Measurements from ENCODE around the gene ZFP3.
"Not testable (repeated sequence)": the region's sequence is repeated elsewhere in the genome, so short reads cannot be mapped to it uniquely, and the experiment has no call there.

Gene ZFP3

DNA sequence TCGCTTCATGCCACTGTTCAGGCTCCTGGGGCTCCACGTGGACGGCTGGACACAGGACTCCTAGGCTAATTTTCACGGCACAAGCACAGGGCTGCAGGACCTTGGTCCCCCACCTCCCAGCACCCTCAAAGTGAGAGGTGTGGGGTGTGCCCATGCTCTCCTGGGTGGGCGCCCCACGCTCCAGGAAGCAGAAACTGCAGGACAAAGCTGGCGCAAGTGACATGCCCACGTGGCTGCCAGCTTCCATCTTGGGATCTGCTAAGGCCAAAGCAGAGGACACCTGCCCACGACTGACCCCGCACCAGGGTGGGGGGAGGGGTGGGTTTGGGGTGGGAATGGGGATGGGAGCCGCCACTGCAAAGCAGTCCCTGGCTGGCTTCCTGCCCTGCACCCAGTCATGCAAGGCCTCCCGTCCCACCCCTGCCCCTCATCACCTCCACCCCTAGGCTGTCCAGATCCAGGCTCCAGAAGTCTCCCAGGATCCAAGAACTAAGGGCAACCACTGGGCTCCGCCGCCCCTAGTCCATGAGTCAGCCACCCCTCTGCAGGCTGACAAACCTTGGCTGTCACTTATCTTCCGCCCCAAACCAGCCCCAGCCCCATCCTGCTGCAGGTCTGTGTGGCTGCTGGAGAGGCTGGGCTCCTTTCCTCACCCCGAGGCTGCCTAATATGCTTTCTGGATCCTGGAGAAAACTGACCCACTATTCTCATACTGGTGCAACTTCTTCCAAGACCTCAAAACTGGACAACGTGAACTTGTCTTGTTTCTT, 48.6 kb downstream of the ZFP3 start:
- no peak for DNase-seq

DNA sequence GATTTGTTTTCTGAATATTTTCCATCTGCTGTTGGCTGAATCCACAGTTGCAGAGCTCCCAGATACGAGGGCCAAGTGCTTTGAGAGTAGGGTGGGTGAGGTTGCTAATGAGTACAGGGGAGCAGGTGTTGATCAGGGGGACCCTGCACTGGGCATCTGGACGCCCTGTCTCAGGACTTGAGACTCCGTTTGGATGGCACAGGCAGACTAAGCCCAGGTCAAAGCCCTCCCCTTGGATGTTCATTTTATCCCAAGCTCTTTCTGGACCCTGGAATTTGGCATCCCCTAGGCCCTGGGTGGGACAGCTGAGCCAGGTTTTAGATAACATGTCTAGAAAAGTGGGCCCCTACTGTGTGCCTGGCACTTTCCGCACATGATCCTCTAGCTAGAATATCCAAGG, 49.6 kb downstream of the ZFP3 start:
- no peak for DNase-seq

DNA sequence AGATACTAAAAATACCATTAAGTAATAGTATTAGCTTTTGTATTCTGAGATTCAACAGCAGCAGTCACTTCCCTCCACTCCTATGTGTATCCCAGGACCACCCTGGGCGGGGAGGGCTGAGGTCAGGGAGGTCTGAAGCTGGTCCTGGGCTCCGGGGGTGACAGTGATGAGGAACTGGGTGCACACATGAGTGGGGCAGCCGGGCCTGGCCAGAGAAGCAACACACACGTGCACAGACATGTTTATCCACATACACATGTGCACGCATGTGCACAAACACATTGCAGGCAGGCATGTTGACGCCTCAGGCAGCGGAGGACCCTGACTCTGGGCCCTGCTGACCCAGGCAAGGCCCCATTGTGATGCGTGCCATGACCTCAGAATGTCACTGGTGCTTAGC, 50.1 kb downstream of the ZFP3 start:
- not testable (repeated sequence) for DNase-seq

- no peak for DNase-seq
These were observed 50.8 kb downstream of the ZFP3 start for GRCh38 chr17:5128905-5129535.

DNA sequence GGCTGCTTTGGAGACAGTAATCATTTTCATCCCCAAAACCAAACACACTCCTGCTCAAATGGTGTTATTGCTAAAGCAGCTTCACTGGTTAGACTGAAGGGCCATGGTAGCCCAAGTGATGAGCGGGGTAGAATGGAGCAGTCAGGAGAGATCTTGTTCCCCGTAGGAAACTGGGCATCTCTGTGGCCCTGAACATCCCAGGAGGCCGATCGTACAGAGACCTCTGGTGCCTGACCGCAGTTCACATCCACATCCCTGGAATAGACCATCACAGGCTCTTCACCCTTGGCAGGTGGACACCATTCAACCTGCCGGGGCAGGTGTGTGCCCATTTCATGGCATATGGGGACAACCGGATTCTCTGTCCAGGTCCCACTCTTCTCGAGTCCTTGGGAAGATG, 51.5 kb downstream of the ZFP3 start:
- not testable (repeated sequence) for DNase-seq

DNA sequence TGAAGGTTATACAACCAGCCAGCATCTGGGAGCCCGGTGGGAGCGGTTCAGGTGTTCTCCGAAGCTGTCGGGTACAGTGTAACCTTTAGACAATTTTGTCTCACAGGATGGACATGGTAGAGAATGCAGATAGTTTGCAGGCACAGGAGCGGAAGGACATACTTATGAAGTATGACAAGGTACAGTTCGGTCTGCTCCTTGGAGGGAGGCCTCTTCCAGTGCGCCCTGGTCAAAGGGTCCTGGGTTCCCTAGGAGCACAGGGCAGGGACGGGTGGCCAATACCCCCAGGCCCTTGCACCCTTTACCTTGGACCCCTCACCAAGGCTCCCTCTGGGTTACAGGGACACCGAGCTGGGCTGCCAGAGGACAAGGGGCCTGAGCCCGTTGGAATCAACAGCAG, 52.0 kb downstream of the ZFP3 start:
- not testable (repeated sequence) for DNase-seq

GRCh38 chr17:5130687-5131086, 52.4 kb downstream of the ZFP3 start:
- not testable (repeated sequence) for DNase-seq

GRCh38 chr17:5131146-5131715, 53.0 kb downstream of the ZFP3 start:
- DNase-seq: no peak

DNA sequence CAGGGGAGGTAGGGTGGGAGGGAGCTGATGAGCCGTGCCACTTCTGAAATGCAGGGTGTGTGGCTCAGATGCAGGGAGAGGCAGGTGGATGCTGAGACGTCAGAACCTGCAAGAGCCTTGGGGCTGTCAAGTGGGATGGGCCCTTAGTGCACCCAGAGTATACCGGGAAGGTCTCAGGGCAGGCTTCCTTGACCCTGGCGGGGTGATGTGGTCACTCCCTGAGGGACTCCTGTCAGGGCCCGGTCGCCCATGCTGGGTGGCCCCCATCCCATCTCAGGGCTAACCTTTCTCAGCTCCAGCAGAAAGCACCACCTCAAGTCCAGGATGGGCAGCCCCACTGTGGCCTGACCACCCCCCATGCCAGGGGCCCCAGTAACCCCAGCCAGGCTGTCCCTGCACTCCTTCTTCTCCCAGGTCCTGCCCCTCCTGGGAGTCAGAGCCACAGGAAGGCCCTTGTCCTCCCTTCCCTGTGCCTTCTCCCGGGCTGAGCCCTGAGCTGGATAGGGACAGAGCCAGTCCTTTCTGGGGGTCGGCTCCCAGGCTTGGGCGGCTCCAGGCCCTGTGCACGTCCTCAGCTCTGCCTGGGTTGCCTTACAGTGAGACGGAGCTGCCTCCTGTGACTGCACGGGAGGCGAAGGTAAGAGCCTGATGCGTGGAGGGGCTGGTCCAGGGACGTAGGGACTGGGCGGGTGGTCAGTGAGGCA, 53.7 kb downstream of the ZFP3 start:
- not testable (repeated sequence) for DNase-seq

DNA sequence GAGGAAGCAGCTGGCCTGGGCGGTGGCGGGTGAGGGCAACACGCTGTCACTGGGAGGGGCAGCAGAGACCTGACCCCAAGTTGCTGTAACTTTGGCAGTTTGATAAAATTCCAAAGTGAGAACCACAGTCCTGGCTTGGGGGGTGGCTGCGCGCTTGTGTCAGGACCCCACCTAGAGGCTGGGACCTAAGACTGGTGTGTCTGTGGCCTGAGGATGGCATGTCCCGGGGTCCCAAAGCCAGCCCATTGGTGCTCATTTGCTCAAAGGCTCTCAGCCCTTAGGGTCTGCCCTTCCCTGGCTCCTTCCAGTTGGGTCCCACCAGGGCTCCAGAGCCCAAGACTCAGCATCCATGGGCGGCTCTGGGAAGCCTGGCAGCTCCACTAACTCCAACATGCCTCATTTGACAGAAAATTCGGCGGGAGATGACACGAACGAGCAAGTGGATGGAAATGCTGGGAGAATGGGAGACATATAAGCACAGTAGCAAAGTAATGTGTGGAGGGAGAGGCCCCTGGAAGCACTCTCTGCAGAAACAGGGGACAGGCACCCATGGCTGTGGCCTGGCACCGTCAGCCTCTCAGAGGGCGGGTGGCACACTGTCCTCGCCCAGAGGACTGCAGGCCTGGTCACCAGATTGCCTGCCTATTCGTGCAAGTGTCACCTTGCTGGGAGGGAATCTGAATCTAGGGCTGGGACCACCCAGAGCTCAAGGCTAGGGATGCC, 54.4 kb downstream of the ZFP3 start:
- not testable (repeated sequence) for DNase-seq

GRCh38 chr17:5133311-5133710, 55.0 kb downstream of the ZFP3 start:
- no peak for DNase-seq

GRCh38 chr17:5133961-5134360, 55.7 kb downstream of the ZFP3 start:
- not testable (repeated sequence) for DNase-seq

GRCh38 chr17:5134571-5134970, 56.3 kb downstream of the ZFP3 start:
- not testable (repeated sequence) for DNase-seq

- not testable (repeated sequence) for DNase-seq
These were observed 57.0 kb downstream of the ZFP3 start for GRCh38 chr17:5135131-5135712.

DNA sequence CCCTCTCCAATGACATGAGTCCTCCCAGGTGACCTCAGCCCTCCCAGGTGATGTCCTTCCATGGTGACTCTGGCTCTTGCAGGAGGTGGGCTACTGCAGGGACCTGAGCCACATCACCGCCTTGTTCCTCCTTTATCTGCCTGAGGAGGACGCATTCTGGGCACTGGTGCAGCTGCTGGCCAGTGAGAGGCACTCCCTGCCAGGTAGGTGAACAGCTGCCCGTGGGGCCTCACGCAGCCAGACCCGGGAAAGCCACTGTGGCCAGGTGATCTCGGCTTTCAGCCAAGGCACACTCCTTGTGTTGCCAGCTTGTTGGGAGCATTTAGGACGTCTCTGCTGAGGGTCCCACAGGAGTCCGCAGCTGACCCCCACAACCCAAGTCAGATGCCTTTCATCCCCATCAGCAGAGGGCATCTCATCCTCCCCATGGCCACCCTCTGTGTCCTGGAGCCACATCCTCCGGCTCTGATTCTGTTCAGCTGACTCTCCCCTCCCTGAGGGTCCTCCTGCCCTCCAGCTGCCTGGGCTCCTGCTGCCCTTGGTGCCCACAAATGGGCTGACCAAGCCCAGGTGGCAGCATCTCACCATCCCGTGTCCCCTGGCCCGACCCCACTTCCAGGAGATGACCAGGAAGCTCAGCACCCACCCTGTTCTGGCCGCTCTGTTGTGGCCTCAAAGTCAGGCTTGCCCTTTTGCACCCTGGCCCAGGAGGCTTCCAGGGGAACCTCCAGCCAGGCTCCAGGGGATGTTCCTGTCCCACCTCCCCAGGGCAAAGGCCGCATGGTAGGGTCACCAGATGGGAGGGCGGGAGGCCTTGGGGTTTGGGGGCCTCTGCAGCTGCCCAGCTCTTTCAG, 57.7 kb downstream of the ZFP3 start:
- no peak for DNase-seq

DNA sequence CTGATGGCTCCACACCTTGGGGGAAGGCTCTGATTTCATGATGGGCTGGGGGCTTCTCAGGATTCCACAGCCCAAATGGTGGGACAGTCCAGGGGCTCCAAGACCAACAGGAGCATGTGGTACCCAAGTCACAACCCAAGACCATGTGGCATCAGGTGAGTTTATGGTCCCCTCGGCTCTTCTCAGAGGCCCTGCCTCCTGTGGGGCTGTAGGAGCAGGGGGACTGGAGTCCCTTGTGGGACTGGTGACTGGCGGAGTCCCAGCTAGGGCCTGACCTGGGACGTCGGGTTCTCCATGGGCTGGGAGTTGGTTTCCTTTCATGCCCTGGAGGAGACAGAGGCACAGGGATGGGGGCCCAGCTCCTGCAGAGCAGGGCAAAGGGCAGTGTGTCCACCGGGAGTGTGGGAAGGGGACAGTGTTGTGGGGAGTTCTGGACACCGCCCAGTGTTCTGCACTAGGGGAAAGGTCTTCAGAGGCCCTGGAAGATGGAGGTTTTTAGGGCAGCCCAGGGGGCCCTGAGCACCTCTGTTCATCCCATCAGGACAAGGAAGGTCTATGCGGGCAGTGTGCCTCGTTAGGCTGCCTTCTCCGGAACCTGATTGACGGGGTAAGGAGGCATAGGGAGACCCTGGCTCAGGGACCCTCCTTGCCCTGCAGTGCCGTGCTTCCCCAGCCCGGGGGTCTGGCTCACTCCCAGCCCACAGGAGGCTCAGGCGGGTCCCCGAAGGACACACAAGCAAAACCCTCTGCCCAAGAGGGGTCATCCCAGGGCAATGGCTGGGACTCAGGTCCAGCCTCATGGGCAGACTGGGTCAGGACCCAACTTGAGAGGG, 58.5 kb downstream of the ZFP3 start:
- not testable (repeated sequence) for DNase-seq

- not testable (repeated sequence) for DNase-seq
These were observed 59.4 kb downstream of the ZFP3 start for GRCh38 chr17:5137511-5138197.

- DNase-seq: not testable (repeated sequence)
These were observed 59.9 kb downstream of the ZFP3 start for GRCh38 chr17:5138198-5138544.

DNA sequence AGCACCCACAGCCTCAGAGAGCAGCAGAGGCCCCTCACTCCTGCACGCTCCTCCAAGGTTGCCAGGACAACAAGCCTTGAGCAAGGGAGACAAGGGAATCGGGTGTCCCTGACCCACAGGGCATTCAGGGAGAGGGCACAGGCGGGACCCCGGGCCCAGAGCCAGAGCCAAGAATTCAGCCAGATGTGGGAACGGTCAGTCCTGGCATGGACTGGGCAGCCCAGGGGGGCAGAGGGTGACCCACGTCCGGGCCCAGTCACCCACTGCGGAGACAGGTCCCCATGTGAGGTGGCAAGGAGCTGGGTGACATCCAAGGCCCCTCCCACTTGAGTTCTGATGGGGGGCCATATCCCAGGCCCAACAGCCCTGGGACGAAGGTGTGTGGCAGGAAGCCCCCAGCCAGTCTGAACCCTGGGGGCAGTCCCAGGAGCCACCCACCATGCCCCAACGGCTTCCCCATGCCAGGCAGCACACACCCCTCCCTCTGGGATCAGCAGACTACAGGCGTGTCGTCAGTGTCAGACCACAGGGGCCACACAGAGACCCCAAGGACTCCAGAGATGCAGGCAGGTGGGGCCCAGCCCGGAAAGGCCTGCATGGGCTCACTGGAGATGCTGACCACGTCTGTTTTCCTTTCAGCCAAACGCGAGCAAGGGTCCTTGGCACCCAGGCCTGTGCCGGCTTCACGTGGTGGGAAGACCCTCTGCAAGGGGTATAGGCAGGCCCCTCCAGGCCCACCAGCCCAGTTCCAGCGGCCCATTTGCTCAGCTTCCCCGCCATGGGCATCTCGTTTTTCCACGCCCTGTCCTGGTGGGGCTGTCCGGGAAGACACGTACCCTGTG, 60.6 kb downstream of the ZFP3 start:
- no peak for DNase-seq

All from NCI-H82 (cell line).